ENCODE data around the gene STKLD1. TPM values are rescaled to one million over a fixed set of nuclear protein-coding genes. Genes with fewer than 3 reads are reported as not detected.
A peak's percentile ranks its signal among the peaks of the same experiment; 100 is the strongest.

Gene STKLD1
- polyA plus RNA-seq, 2 of the 4 experiments (the other 2 are of a cell fraction) = 1.1 to 1.2 TPM

- TF ChIP-seq HOXA7 (CRISPR knock-in tag; IDR thresholded peaks at IDR 0.05) = no peak
- TF ChIP-seq HMGXB4 (CRISPR knock-in tag; IDR thresholded peaks at IDR 0.05; ENCODE audit: borderline replicate concordance) = no peak
- TF ChIP-seq BHLHE40 (IDR thresholded peaks at IDR 0.05; ENCODE audit: low read depth, low read length) = no peak
- no peak for TF ChIP-seq POLR2A (IDR thresholded peaks at IDR 0.05; ENCODE audit: low read length)
- TF ChIP-seq HDAC2 (IDR thresholded peaks at IDR 0.05) = no peak
- TF ChIP-seq CTCF (IDR thresholded peaks at IDR 0.05) = peak; percentile 79
- TF ChIP-seq ESRRA (IDR thresholded peaks at IDR 0.05; ENCODE audit: borderline replicate concordance, low read length) = no peak
These were observed 30.5 kb downstream of the STKLD1 start (continued) for GRCh38 chr9:133406480-133407307.

GRCh38 chr9:133408042-133408441 lies 31.9 kb downstream of the STKLD1 start:
- no peak for FAIRE-seq
- H3K4me1 ChIP-seq = no peaks in the 10 kb centered on the region
- DNase-seq (ENCODE audit: low read depth in 1 of 2, low spot score in 1 of 2) = no peak
- no peak overlapping the region for H3K4me2 ChIP-seq
- H3K9me3 ChIP-seq = no peaks in the 10 kb centered on the region
- POLR2A ChIA-PET = no interaction called here
- H3K4me3 ChIP-seq = no peak overlapping the region
- 87% methylated on average over 1 of the region's 1 CpG for WGBS (ENCODE audit: missing lambda C conversion rate)
- no peak overlapping the region for H3K27ac ChIP-seq
- TF ChIP-seq ZFP36 (IDR thresholded peaks at IDR 0.05; ENCODE audit: borderline replicate concordance, partially characterized antibody) (no peak), EHF (CRISPR knock-in tag; IDR thresholded peaks at IDR 0.05) (no peak), ZNF302 (CRISPR knock-in tag; IDR thresholded peaks at IDR 0.05) (no peak)
- CTCF ChIA-PET = interaction anchor here (0.7 to 1.4 kb wide), 4 partner anchors 8 to 15 kb away, joined by 3 to 6 read pairs (median 4); no protein-coding TSS in a partner anchor
- ATAC-seq = no peak

- DNase-seq (ENCODE audit: low read depth in 1 of 2, low spot score in 1 of 2) (no peak), FAIRE-seq (no peak), ATAC-seq (no peak)
- Histone ChIP-seq H3K4me3 (no peak overlapping the region), H3K4me2 (no peak overlapping the region), H3K4me1 (peaks cover 14% of the 10 kb centered on the region; the same call in 1 of the 3 replicates), H3K9me3 (no peaks in the 10 kb centered on the region), H3K27ac (no peak overlapping the region)
- WGBS (ENCODE audit: missing lambda C conversion rate) = 93% methylated on average over 1 of the region's 1 CpG
- CTCF ChIA-PET = interaction anchor here (1.0 to 6.5 kb wide), 7 partner anchors 11 to 229 kb away, joined by 3 to 45 read pairs (median 5); partner anchors contain the start of gene SLC2A6
- no peak for TF ChIP-seq RARB (CRISPR knock-in tag; IDR thresholded peaks at IDR 0.05)
- no peak for TF ChIP-seq KDM1A (IDR thresholded peaks at IDR 0.05; ENCODE audit: low read depth)
- no peak for TF ChIP-seq GATA3 (IDR thresholded peaks at IDR 0.05; ENCODE audit: borderline replicate concordance)
- TF ChIP-seq CBX2 (IDR thresholded peaks at IDR 0.05; ENCODE audit: borderline replicate concordance, low read depth) = no peak
- POLR2A ChIA-PET = no interaction called here
These were observed 39.0 kb downstream of the STKLD1 start for GRCh38 chr9:133415170-133415569.

- 3% methylated on average over 41 of the region's 75 CpGs for WGBS (ENCODE audit: missing lambda C conversion rate)
- peak within 1 kb of the TSS; percentile 92 to 93 for H3K27ac ChIP-seq
- ChIA-PET CTCF (interaction anchor here (1.0 to 6.5 kb wide), 5 partner anchors 9 to 69 kb away, joined by 3 to 45 read pairs (median 5); no protein-coding TSS in a partner anchor), POLR2A (interaction anchor here (0.9 to 2.3 kb wide), 2 partner anchors 41 to 42 kb away, joined by 3 to 9 read pairs; partner anchors contain the start of gene CACFD1)
- ATAC-seq (peak; percentile 89 to 96), DNase-seq (ENCODE audit: low read depth in 1 of 2, low spot score in 1 of 2) (peak; percentile 73 to 89), FAIRE-seq (no peak)
- peaks cover 14% of the 10 kb centered on the region; the same call in 1 of the 3 replicates for H3K4me1 ChIP-seq
- peak within 1 kb of the TSS; percentile 71 for H3K4me2 ChIP-seq
- no peaks in the 10 kb centered on the region for H3K9me3 ChIP-seq
- H3K4me3 ChIP-seq = peak within 1 kb of the TSS; percentile 98
- TF ChIP-seq HDAC2 (IDR thresholded peaks at IDR 0.05) (0 out of 2 replicates have a peak, but pooled peaks have one; percentile 18), RCOR1 (IDR thresholded peaks at IDR 0.05; ENCODE audit: low read depth, low read length) (no peak), HMGXB4 (CRISPR knock-in tag; IDR thresholded peaks at IDR 0.05; ENCODE audit: borderline replicate concordance) (peak; percentile 22; the same call in 1 of the 2 replicates), EHF (CRISPR knock-in tag; IDR thresholded peaks at IDR 0.05) (no peak), ATOH8 (CRISPR knock-in tag; IDR thresholded peaks at IDR 0.05; ENCODE audit: low read depth) (no peak), PBX3 (IDR thresholded peaks at IDR 0.05) (no peak; the same call in 1 of the 2 replicates), TFCP2L1 (CRISPR knock-in tag; IDR thresholded peaks at IDR 0.05) (no peak), FOXS1 (CRISPR knock-in tag; IDR thresholded peaks at IDR 0.05) (no peak), POLR2AphosphoS2 (conservative IDR thresholded peaks at IDR 0.05; ENCODE audit: low read length) (no peak)
These were observed 41.6 kb downstream of the STKLD1 start, which contains the start of gene REXO4 for GRCh38 chr9:133417541-133418461. Gene REXO4 (minus strand): TSS chr9:133418010. CDS start chr9:133417844, 166 bp downstream.

Measured in A549 (cell line).